Panc1 (cell line): ENCODE data around the gene BRCA2. TPM values are rescaled to one million over a fixed set of nuclear protein-coding genes. Genes with fewer than 3 reads are reported as not detected.

Source experiments
- ATAC-seq: fragments of 200-7000 bp; cut with Tn5 transposase; 2 replicates; pipeline ENCODE4 v1.9.1; 2020; ENCODE audit warnings: mild to moderate bottlenecking, moderate library complexity
- BruUV-seq: library from RNA; stranded (reverse); fragments of 400-500 nt; replicated peaks from 2 replicates; lab custom pipeline; 2021; lab: Mats Ljungman, UMichigan
- CTCF ChIA-PET: fragments of 300-600 bp; sonication (Branson Sonifier 250); formaldehyde crosslinking; loops from one replicate; lab custom pipeline; 2022; ENCODE audit warnings: antibody characterized with exemption; lab: Charles Lee
- POLR2A ChIA-PET: fragments of 300-600 bp; sonication (Branson Sonifier 250); formaldehyde crosslinking; loops from one replicate; lab custom pipeline; 2022; ENCODE audit warnings: antibody characterized with exemption; lab: Charles Lee
- DNase-seq: peaks from one replicate; pipeline ENCODE4 v3.0.0-alpha.2; 2010; ENCODE audit warnings: low read depth, low spot score
- H3K27ac ChIP-seq: 2 replicates; pipeline ENCODE4 v1.5.1; 2011; ENCODE audit warnings: mild to moderate bottlenecking, low read length, inconsistent platforms
- H3K27me3 ChIP-seq: fragments of 200-500 bp; sonication (Bioruptor generic); 2 replicates; pipeline ENCODE4 v1.6.0; 2014; ENCODE audit warnings: low read length, inconsistent platforms; ENCODE audit not compliant: control insufficient read depth, insufficient read depth
- H3K36me3 ChIP-seq: fragments of 200-500 bp; sonication (Bioruptor generic); 2 replicates; pipeline ENCODE4 v1.5.1; 2014; ENCODE audit warnings: inconsistent platforms, mild to moderate bottlenecking, low read length, moderate library complexity; ENCODE audit not compliant: control insufficient read depth, insufficient read depth
- H3K4me1 ChIP-seq: 2 replicates; pipeline ENCODE4 v1.5.1; 2011; ENCODE audit warnings: inconsistent platforms, mild to moderate bottlenecking, low read length, moderate library complexity; ENCODE audit not compliant: control insufficient read depth, insufficient read depth
- H3K4me3 ChIP-seq, 2 experiments: 2 replicates each; pipeline ENCODE4 v1.5.1; 2011 to 2012; ENCODE audit warnings: low read depth in 2 of 2, low read length in 2 of 2, mild to moderate bottlenecking in 2 of 2, inconsistent platforms in 1 of 2, moderate library complexity in 1 of 2
- H3K9me3 ChIP-seq: fragments of 200-500 bp; sonication (Bioruptor generic); 2 replicates; pipeline ENCODE4 v1.5.1; 2014; ENCODE audit warnings: low read depth, mild to moderate bottlenecking, inconsistent platforms, low read length, moderate library complexity; ENCODE audit not compliant: control insufficient read depth, insufficient read depth
- CTCF ChIP-seq: fragments of 450-650 bp; IDR thresholded peaks from 2 replicates; pipeline ENCODE4 v1.5.1; 2017; ENCODE audit warnings: mild to moderate bottlenecking
- POLR2AphosphoS5 ChIP-seq: IDR thresholded peaks from 2 replicates; pipeline ENCODE4 v1.6.1; 2012; ENCODE audit warnings: mild to moderate bottlenecking, low read depth, low read length, moderate library complexity
- REST ChIP-seq, 2 experiments: IDR thresholded peaks; 2 replicates each; pipeline ENCODE4 v1.6.1; 2011 to 2012; ENCODE audit warnings: low read depth in 2 of 2, control low read depth in 1 of 2, low read length in 1 of 2, mild to moderate bottlenecking in 1 of 2, moderate library complexity in 1 of 2; ENCODE audit not compliant: insufficient read depth in 1 of 2
- SIN3A ChIP-seq: IDR thresholded peaks from 2 replicates; pipeline ENCODE4 v1.6.1; 2012; ENCODE audit warnings: low read depth, mild to moderate bottlenecking, low read length, moderate library complexity, borderline replicate concordance; ENCODE audit not compliant: insufficient read depth
- TCF7L2 ChIP-seq: IDR thresholded peaks from 2 replicates; pipeline ENCODE4 v1.6.1; 2011; ENCODE audit warnings: mild to moderate bottlenecking, low read depth, low read length, inconsistent platforms
- in situ Hi-C: cut with HindIII; loops from 2 replicates; pipeline ENCODE4 v1.10.0; 2016; ENCODE audit warnings: low sequenced_read_pairs, low pct_unique_long_range_greater_than_20kb
- intact Hi-C: fragments of 100-400 bp; cut with micrococcal nuclease; formaldehyde crosslinking; loops from one replicate; pipeline ENCODE4 v1.10.0; 2022; ENCODE audit not compliant: unreplicated experiment
- total RNA-seq: library from RNA; stranded (reverse); gene quantifications from one replicate; pipeline ENCODE4 v1.2.1, GENCODE V29; 2021; ENCODE audit not compliant: unreplicated experiment

Gene BRCA2
- total RNA-seq, 1 experiment from 2014 or later = 8.4 TPM

- TF ChIP-seq POLR2AphosphoS5 (no peak), CTCF (no peak), TCF7L2 (no peak), REST (IDR thresholded peaks at IDR 0.05; ENCODE audit: insufficient read depth in 1 of 2, low read depth in 2 of 2, low read length in 1 of 2) (no peak), SIN3A (no peak)
- Histone ChIP-seq H3K27me3 (no peaks in the 10 kb centered on the region), H3K9me3 (no peaks in the 10 kb centered on the region), H3K36me3 (no peaks in the 10 kb centered on the region), H3K4me1 (peaks cover 6% of the 10 kb centered on the region), H3K4me3 (peak overlapping the region; percentile 54 to 64), H3K27ac (no peak overlapping the region)
- peak; percentile 56 for ATAC-seq
- in situ Hi-C loops = no loop called here
- intact Hi-C loops = no loop called here
- no TSS peak for BruUV-seq
- POLR2A ChIA-PET = no interaction called here
- no peak for DNase-seq
- CTCF ChIA-PET = no interaction called here
Observed at GRCh38 chr13:32426990-32427851, 111.9 kb downstream of the BRCA2 start.

GRCh38 chr13:32427852-32428580, 112.7 kb downstream of the BRCA2 start, which contains the start of gene N4BP2L1:
TSS of gene N4BP2L1 (minus strand) at chr13:32428130. CDS start at chr13:32428082, 48 bp downstream.
- no peaks in the 10 kb centered on the region for H3K9me3 ChIP-seq
- H3K27me3 ChIP-seq = no peaks in the 10 kb centered on the region
- H3K36me3 ChIP-seq = no peaks in the 10 kb centered on the region
- H3K4me1 ChIP-seq = peaks cover 6% of the 10 kb centered on the region
- DNase-seq = no peak
- peak within 1 kb of the TSS; percentile 54 to 64 for H3K4me3 ChIP-seq
- BruUV-seq = no TSS peak
- intact Hi-C loops (no loop called here), in situ Hi-C loops (no loop called here)
- ChIA-PET POLR2A (no interaction called here), CTCF (no interaction called here)
- H3K27ac ChIP-seq = no peak within 1 kb of the TSS
- no peak for TF ChIP-seq REST (IDR thresholded peaks at IDR 0.05; ENCODE audit: insufficient read depth in 1 of 2, low read depth in 2 of 2, low read length in 1 of 2)
- TF ChIP-seq SIN3A = no peak
- no peak for TF ChIP-seq CTCF
- ATAC-seq = peak; percentile 81
